Coronary artery (tissue), 2 donors: ENCODE results near the gene L3HYPDH.

Source experiments
- DNase-seq: peaks from one replicate; pipeline ENCODE4 v3.0.0-alpha.2; 2017; ENCODE audit warnings: low spot score
- H3K27ac ChIP-seq, 2 donors: fragments of 200-600 bp; sonication (generic); one replicate each; pipeline ENCODE4 v1.5.1; 2016 to 2019
- H3K4me3 ChIP-seq: fragments of 200-600 bp; sonication (generic); 2 replicates; pipeline ENCODE4 v1.5.1; 2016; ENCODE audit warnings: mild to moderate bottlenecking, moderate library complexity
- CTCF ChIP-seq: fragments of 200-600 bp; sonication (generic); IDR thresholded peaks from one replicate; pipeline ENCODE4 v1.5.1; 2019; ENCODE audit warnings: antibody characterized with exemption

L3HYPDH gene

GRCh38 chr14:59483819-59484638 lies at the start of gene L3HYPDH, which contains the start of gene JKAMP:
TSS of gene L3HYPDH (minus strand) at chr14:59484408. CDS start at chr14:59484316, 92 bp downstream.
TSS of gene JKAMP (plus strand) at chr14:59484517. CDS start at chr14:59484590, 73 bp downstream.
- no peak for TF ChIP-seq CTCF
- Histone ChIP-seq H3K27ac (peak within 1 kb of the TSS; percentile 96), H3K4me3 (peak within 1 kb of the TSS; percentile 94)
- DNase-seq = peak; percentile 97

- no peak for TF ChIP-seq CTCF
Measured at GRCh38 chr14:59532419-59532818, 48.2 kb upstream of the L3HYPDH start.

GRCh38 chr14:59530349-59530748 lies 46.1 kb upstream of the L3HYPDH start:
- no peak for TF ChIP-seq CTCF
- DNase-seq = no peak
- Histone ChIP-seq H3K27ac (no peak overlapping the region), H3K4me3 (no peak overlapping the region)

More at GRCh38 chr14:59532419-59532818, 48.2 kb upstream of the L3HYPDH start:
- DNase-seq = no peak
- Histone ChIP-seq H3K4me3 (no peak overlapping the region), H3K27ac (no peak overlapping the region)

GRCh38 chr14:59529189-59529588 lies 45.0 kb upstream of the L3HYPDH start:
- DNase-seq = no peak
- Histone ChIP-seq H3K27ac (no peak overlapping the region), H3K4me3 (no peak overlapping the region)
- TF ChIP-seq CTCF = no peak

- no peak for TF ChIP-seq CTCF
- no peak overlapping the region for H3K4me3 ChIP-seq
- no peak for DNase-seq
Measured at GRCh38 chr14:59520224-59520623, 36.0 kb upstream of the L3HYPDH start.

GRCh38 chr14:59511916-59512575 lies 27.8 kb upstream of the L3HYPDH start:
- no peak for DNase-seq
- no peak overlapping the region for H3K27ac ChIP-seq
- H3K4me3 ChIP-seq = no peak overlapping the region
- no peak for TF ChIP-seq CTCF

More at GRCh38 chr14:59520224-59520623, 36.0 kb upstream of the L3HYPDH start:
- H3K27ac ChIP-seq = no peak overlapping the region
